Ascending aorta (tissue), 2 donors: ENCODE data around the gene RREB1. TPM values are rescaled to one million over a fixed set of nuclear protein-coding genes. Genes with fewer than 3 reads are reported as not detected.

Experiments
- DNase-seq, 2 donors: peaks; one replicate each; pipeline ENCODE4 v3.0.0-alpha.2; 2019; ENCODE audit warnings: low spot score in 2 of 2
- H3K27ac ChIP-seq, 2 donors: fragments of 200-600 bp; sonication (generic); one replicate each; pipeline ENCODE4 v1.5.1; 2016 to 2017; ENCODE audit warnings: mild to moderate bottlenecking in 1 of 2
- H3K27me3 ChIP-seq: fragments of 200-600 bp; sonication (generic); one replicate; pipeline ENCODE4 v1.5.1; 2017
- H3K36me3 ChIP-seq, 2 donors: fragments of 200-600 bp; sonication (generic); one replicate each; pipeline ENCODE4 v1.5.1; 2016
- H3K4me1 ChIP-seq, 2 donors: fragments of 200-600 bp; sonication (generic); one replicate each; pipeline ENCODE4 v1.5.1; 2016 to 2017; ENCODE audit warnings: mild to moderate bottlenecking in 1 of 2
- H3K4me3 ChIP-seq, 2 donors: fragments of 200-600 bp; sonication (generic); one replicate each; pipeline ENCODE4 v1.5.1; 2016 to 2017; ENCODE audit warnings: mild to moderate bottlenecking in 1 of 2
- H3K9me3 ChIP-seq, 2 donors: fragments of 200-600 bp; sonication (generic); one replicate each; pipeline ENCODE4 v1.5.1; 2016
- intact Hi-C: fragments of 100-400 bp; cut with DNase I; formaldehyde crosslinking; loops from one replicate; pipeline ENCODE4 v1.15.1; 2023
- total RNA-seq: library from RNA; depleted of rRNA; stranded (reverse); fragments of >200 nt; gene quantifications from one replicate; pipeline ENCODE4 v1.1.0, GENCODE V29; 2016
- TF ChIP-seq, protein P1 (sequence below), 3 experiments: fragments of 200-600 bp in 2 of 3; fragments of 450-650 bp in 1 of 3; sonication (generic) in 2 of 3; IDR thresholded peaks; one replicate each; pipeline ENCODE4 v1.5.1; 2016 to 2019; ENCODE audit warnings: antibody characterized with exemption in 3 of 3, mild to moderate bottlenecking in 1 of 3, moderate library complexity in 1 of 3

The RREB1 gene
- total RNA-seq, 1 donor from 2014 or later, result 48.9 TPM

DNA sequence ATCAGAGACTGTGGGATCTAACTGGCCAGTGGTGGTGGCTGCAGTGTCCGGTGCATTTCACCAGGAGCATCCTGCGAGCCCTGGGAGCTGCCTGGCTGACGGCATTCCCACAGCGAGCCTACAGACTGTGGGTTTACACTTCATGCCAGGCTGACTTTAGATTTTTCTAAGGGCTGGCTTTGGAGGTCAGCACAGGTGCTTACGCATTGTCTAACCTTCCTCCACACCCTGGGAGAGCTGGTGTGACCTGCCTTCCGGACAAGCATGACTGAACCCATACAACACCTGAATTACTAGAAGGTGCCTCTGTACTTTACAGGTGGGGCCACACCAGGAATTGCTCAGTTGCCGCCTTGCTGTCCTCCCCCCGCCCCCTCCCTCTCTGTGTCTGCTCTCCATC, 96.2 kb downstream of the RREB1 start:
- Histone ChIP-seq H3K9me3 (no peaks in the 10 kb centered on the region), H3K4me1 (no peaks in the 10 kb centered on the region), H3K36me3 (peaks cover 7 to 36% of the 10 kb centered on the region in 2 donors), H3K4me3 (no peak overlapping the region), H3K27me3 (no peaks in the 10 kb centered on the region), H3K27ac (no peak overlapping the region)
- intact Hi-C loops, result no loop called here
- TF ChIP-seq, protein P1, sequence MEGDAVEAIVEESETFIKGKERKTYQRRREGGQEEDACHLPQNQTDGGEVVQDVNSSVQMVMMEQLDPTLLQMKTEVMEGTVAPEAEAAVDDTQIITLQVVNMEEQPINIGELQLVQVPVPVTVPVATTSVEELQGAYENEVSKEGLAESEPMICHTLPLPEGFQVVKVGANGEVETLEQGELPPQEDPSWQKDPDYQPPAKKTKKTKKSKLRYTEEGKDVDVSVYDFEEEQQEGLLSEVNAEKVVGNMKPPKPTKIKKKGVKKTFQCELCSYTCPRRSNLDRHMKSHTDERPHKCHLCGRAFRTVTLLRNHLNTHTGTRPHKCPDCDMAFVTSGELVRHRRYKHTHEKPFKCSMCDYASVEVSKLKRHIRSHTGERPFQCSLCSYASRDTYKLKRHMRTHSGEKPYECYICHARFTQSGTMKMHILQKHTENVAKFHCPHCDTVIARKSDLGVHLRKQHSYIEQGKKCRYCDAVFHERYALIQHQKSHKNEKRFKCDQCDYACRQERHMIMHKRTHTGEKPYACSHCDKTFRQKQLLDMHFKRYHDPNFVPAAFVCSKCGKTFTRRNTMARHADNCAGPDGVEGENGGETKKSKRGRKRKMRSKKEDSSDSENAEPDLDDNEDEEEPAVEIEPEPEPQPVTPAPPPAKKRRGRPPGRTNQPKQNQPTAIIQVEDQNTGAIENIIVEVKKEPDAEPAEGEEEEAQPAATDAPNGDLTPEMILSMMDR (IDR thresholded peaks at IDR 0.05), result no peak
- DNase-seq, result no peak

GRCh38 chr6:7204726-7205125, 97.0 kb downstream of the RREB1 start:
- intact Hi-C loops, result no loop called here

GRCh38 chr6:7207720-7208119, 100.0 kb downstream of the RREB1 start:
- Histone ChIP-seq H3K27me3 (no peaks in the 10 kb centered on the region), H3K36me3 (peaks cover 19 to 42% of the 10 kb centered on the region in 2 donors), H3K4me3 (no peak overlapping the region), H3K27ac (no peak overlapping the region), H3K9me3 (no peaks in the 10 kb centered on the region), H3K4me1 (no peaks in the 10 kb centered on the region)
- DNase-seq, result no peak
- TF ChIP-seq, protein P1 (IDR thresholded peaks at IDR 0.05), result no peak
- intact Hi-C loops, result no loop called here

More at GRCh38 chr6:7204726-7205125, 97.0 kb downstream of the RREB1 start:
- DNase-seq, result no peak
- H3K4me1 ChIP-seq, result no peaks in the 10 kb centered on the region
- no peaks in the 10 kb centered on the region for H3K27me3 ChIP-seq
- H3K27ac ChIP-seq, result no peak overlapping the region
- peaks cover 7 to 36% of the 10 kb centered on the region in 2 donors for H3K36me3 ChIP-seq
- H3K4me3 ChIP-seq, result no peak overlapping the region
- H3K9me3 ChIP-seq, result no peaks in the 10 kb centered on the region
- TF ChIP-seq, protein P1 (IDR thresholded peaks at IDR 0.05), result no peak

- H3K4me1 ChIP-seq, result no peaks in the 10 kb centered on the region
- TF ChIP-seq, protein P1 (IDR thresholded peaks at IDR 0.05), result no peak
- H3K27me3 ChIP-seq, result no peaks in the 10 kb centered on the region
- H3K4me3 ChIP-seq, result no peak overlapping the region
- no peak overlapping the region for H3K27ac ChIP-seq
- DNase-seq, result no peak
- intact Hi-C loops, result no loop called here
- no peaks in the 10 kb centered on the region for H3K9me3 ChIP-seq
- H3K36me3 ChIP-seq, result peaks cover 45 to 47% of the 10 kb centered on the region in 2 donors
These were observed 105.7 kb downstream of the RREB1 start for GRCh38 chr6:7213416-7213815.

GRCh38 chr6:7214468-7214867, 106.7 kb downstream of the RREB1 start:
- no peak overlapping the region for H3K4me3 ChIP-seq
- TF ChIP-seq, protein P1 (IDR thresholded peaks at IDR 0.05), result no peak
- intact Hi-C loops, result no loop called here
- no peak overlapping the region for H3K27ac ChIP-seq
- peaks cover 47 to 48% of the 10 kb centered on the region in 2 donors for H3K36me3 ChIP-seq
- no peaks in the 10 kb centered on the region for H3K9me3 ChIP-seq
- no peaks in the 10 kb centered on the region for H3K27me3 ChIP-seq
- no peak for DNase-seq
- H3K4me1 ChIP-seq, result no peaks in the 10 kb centered on the region

GRCh38 chr6:7215131-7215530, 107.4 kb downstream of the RREB1 start:
- Histone ChIP-seq H3K4me3 (no peak overlapping the region), H3K9me3 (no peaks in the 10 kb centered on the region), H3K4me1 (no peaks in the 10 kb centered on the region), H3K36me3 (peaks cover 47 to 51% of the 10 kb centered on the region in 2 donors), H3K27ac (no peak overlapping the region), H3K27me3 (no peaks in the 10 kb centered on the region)
- TF ChIP-seq, protein P1 (IDR thresholded peaks at IDR 0.05), result no peak
- no peak for DNase-seq
- intact Hi-C loops, result loop anchor here (5.0 kb wide), 1 partner anchor 108 kb away; the partner anchor contains the start of gene RREB1
